HepG2 (cell line): ENCODE measurements around the gene ELOVL7. TPM values are rescaled to one million over a fixed set of nuclear protein-coding genes. Genes with fewer than 3 reads are reported as not detected.
"Not testable (repeated sequence)": the region's sequence is repeated elsewhere in the genome, so short reads cannot be mapped to it uniquely, and the experiment has no call there.

Experiments used
- ATAC-seq: fragments of 200-7000 bp; cut with Tn5 transposase; 3 replicates; pipeline ENCODE4 v1.9.1; 2020; ENCODE audit warnings: mild to moderate bottlenecking, moderate library complexity
- BruUV-seq: library from RNA; stranded (reverse); fragments of 400-500 nt; replicated peaks from 2 replicates; lab custom pipeline; 2021; lab: Mats Ljungman, UMichigan
- CTCF ChIA-PET: fragments of 300-600 bp; formaldehyde crosslinking; extraction: SDS; loops from one replicate; lab custom pipeline; 2021; ENCODE audit warnings: low total read pairs, inconsistent platforms, low intra/inter-chr PET ratio; lab: Yijun Ruan, JAX
- POLR2A ChIA-PET: fragments of 350-600 bp; sonication (Branson Sonifier 250); formaldehyde crosslinking; loops from one replicate; lab custom pipeline; 2020; ENCODE audit warnings: antibody characterized with exemption, inconsistent platforms; lab: Yijun Ruan, JAX
- DNase-seq: peaks from one replicate; pipeline ENCODE4 v3.0.0-alpha.2; 2015; ENCODE audit warnings: low spot score
- FAIRE-seq: peaks from 3 replicates; lab custom pipeline; 2011; peaks lifted over from hg19 to GRCh38; lab: Jason Lieb, UNC
- H2AFZ ChIP-seq: one replicate; pipeline ENCODE4 v1.6.1; 2011; ENCODE audit warnings: low read length, inconsistent platforms
- H3K27ac ChIP-seq: fragments of 300-600 bp; 3 replicates; pipeline ENCODE4 v1.8.0; 2011; ENCODE audit warnings: mixed run types, mild to moderate bottlenecking, mixed read lengths, low read length, inconsistent platforms; ENCODE audit not compliant: insufficient read depth; ENCODE audit errors: extremely low read length
- H3K27me3 ChIP-seq, 2 experiments: fragments of 200-600 bp in 1 of 2; 2 replicates in 1 of 2; 3 replicates in 1 of 2; pipeline versions ENCODE4 v1.6.0 to v1.8.0; 2011; ENCODE audit warnings: low read length in 2 of 2, mild to moderate bottlenecking in 2 of 2, moderate library complexity in 2 of 2, inconsistent platforms in 1 of 2; ENCODE audit not compliant: insufficient read depth in 2 of 2, control insufficient read depth in 1 of 2
- H3K36me3 ChIP-seq, 2 experiments: fragments of 200-600 bp in 1 of 2; replicated peaks in 1 of 2; 2 replicates in 1 of 2; 3 replicates in 1 of 2; pipeline versions ENCODE4 v1.5.1 to v1.8.0; 2011; ENCODE audit warnings: low read length in 2 of 2, inconsistent platforms in 1 of 2; ENCODE audit not compliant: insufficient read depth in 2 of 2, control insufficient read depth in 1 of 2
- H3K4me1 ChIP-seq: 2 replicates; pipeline ENCODE4 v1.5.1; 2012; ENCODE audit warnings: low read length, inconsistent platforms; ENCODE audit not compliant: insufficient read depth
- H3K4me2 ChIP-seq: 2 replicates; pipeline ENCODE4 v1.6.0; 2011; ENCODE audit warnings: low read depth, low read length, inconsistent platforms
- H3K4me3 ChIP-seq, 3 experiments: fragments of 200-600 bp in 1 of 3; sonication (generic), shearing (Covaris generic) in 1 of 3; replicated peaks in 1 of 3; 2 replicates each; pipeline ENCODE4 v1.5.1; 2011 to 2016; ENCODE audit warnings: low read length in 3 of 3, inconsistent platforms in 2 of 3, low read depth in 2 of 3, mild to moderate bottlenecking in 2 of 3, control low read depth in 1 of 3, mixed read lengths in 1 of 3; ENCODE audit not compliant: insufficient read depth in 1 of 3
- H3K79me2 ChIP-seq: one replicate; pipeline ENCODE4 v1.6.1; 2011; ENCODE audit warnings: low read length, inconsistent platforms; ENCODE audit not compliant: insufficient read depth
- H3K9ac ChIP-seq: 2 replicates; pipeline ENCODE4 v1.6.0; 2011; ENCODE audit warnings: mild to moderate bottlenecking, low read depth, low read length, inconsistent platforms; ENCODE audit not compliant: insufficient read depth
- H3K9me3 ChIP-seq: 2 replicates; pipeline ENCODE4 v1.5.1; 2012; ENCODE audit warnings: mild to moderate bottlenecking, low read length
- H4K20me1 ChIP-seq: 2 replicates; pipeline ENCODE4 v1.6.0; 2011; ENCODE audit warnings: inconsistent platforms, mild to moderate bottlenecking, low read length, moderate library complexity; ENCODE audit not compliant: insufficient read depth
- CBX1 ChIP-seq: IDR thresholded peaks from one replicate; pipeline ENCODE4 v1.6.1; 2016; ENCODE audit warnings: antibody characterized with exemption, low read depth
- HDAC1 ChIP-seq: sonication (generic); formaldehyde crosslinking; IDR thresholded peaks from 2 replicates; pipeline ENCODE4 v1.5.1; 2020; ENCODE audit warnings: mild to moderate bottlenecking, missing genetic modification reagents
- WGBS: methylation state at CpG from one replicate; pipeline ENCODE4 v1.1.6; 2017; ENCODE audit warnings: low lambda C conversion rate; 5-methylcytosine and 5-hydroxymethylcytosine counted together
- in situ Hi-C: cut with HindIII; loops from 2 replicates; pipeline ENCODE4 v1.10.0; 2017; ENCODE audit warnings: low pct_unique_long_range_greater_than_20kb; ENCODE audit not compliant: extremely low pct_ligation_motif_present
- intact Hi-C: fragments of 100-400 bp; cut with micrococcal nuclease; formaldehyde crosslinking; loops from one replicate; pipeline ENCODE4 v1.10.0; 2022; ENCODE audit not compliant: unreplicated experiment
- polyA plus RNA-seq, 8 experiments: library from polyadenylated mRNA; depleted of rRNA in 3 of 8; stranded (reverse) in 7 of 8; unstranded in 1 of 8; fragments of >200 nt; fragmentation: Illumina TruSeq in 4 of 8; extraction: Trizol in 4 of 8; gene quantifications; 2 replicates each; pipeline versions ENCODE4 v1.2.1 to v1.2.3, GENCODE V29; 2011 to 2016; ENCODE audit warnings: low read depth in 4 of 8, missing spikeins in 1 of 8, mixed read lengths in 1 of 8; ENCODE audit not compliant: insufficient read depth in 1 of 8
- total RNA-seq, 5 experiments: library from RNA; depleted of rRNA; stranded (reverse); fragments of >200 nt; fragmentation: Illumina TruSeq; extraction: Trizol; gene quantifications; 2 replicates each; pipeline ENCODE4 v1.2.3, GENCODE V29; 2016; ENCODE audit warnings: low read depth in 1 of 5
- TF ChIP-seq, protein P1 (sequence below): fragments of 450-650 bp; IDR thresholded peaks from 2 replicates; pipeline ENCODE4 v1.6.1; 2016
- TF ChIP-seq, protein P2 (sequence below): sonication (generic); formaldehyde crosslinking; IDR thresholded peaks from 2 replicates; pipeline ENCODE4 v1.5.1; 2020; ENCODE audit warnings: mild to moderate bottlenecking, missing genetic modification reagents, moderate library complexity

ELOVL7 gene
- total and polyA plus RNA-seq, 2 of the 13 experiments (the other 11 are each of a cell fraction or from before 2014, with no cell fraction given), result 4.5 to 7.3 TPM

DNA sequence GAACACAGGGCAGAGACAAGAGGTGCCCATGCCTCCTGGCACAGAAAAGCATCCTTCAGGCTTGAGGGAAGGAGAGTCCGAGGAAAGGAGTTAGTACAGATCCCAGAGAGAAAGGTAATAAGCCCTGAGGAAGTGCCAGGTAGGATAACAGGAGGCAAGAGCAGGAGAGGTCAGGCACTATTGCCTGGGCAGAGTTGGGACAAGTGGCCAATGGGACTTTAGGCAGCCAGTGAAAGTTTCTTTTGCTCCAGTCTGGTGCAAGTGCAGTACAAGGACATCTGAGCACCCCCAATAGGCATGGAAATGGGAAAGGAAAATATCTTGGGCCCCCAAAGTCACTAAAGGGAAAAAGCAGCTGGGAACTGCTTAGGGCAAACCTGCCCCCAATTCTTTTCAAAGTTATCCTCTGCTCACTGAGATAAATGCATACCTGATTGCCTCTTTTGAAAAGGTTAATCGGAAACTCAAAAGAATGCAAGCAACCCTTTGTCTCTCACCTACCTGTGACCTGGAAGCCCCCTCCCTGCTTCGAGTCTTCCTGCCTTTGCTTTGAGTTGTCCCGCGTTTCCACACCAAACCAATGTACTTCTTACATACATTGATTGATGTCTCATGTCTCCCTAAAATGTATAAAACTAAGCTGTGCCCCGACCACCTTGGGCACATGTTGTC is 46.5 kb downstream of the ELOVL7 start:
- DNase-seq, result no peak
- POLR2A ChIA-PET, result no interaction called here
- CTCF ChIA-PET, result no interaction called here
- Histone ChIP-seq H3K9ac (no peak overlapping the region), H3K4me2 (no peak overlapping the region), H3K9me3 (no peaks in the 10 kb centered on the region), H3K36me3 (no peaks in the 10 kb centered on the region), H2AFZ (no peak overlapping the region), H3K79me2 (no peaks in the 10 kb centered on the region), H3K4me3 (no peak overlapping the region), H3K27me3 (no peaks in the 10 kb centered on the region), H3K4me1 (peaks cover 10% of the 10 kb centered on the region), H3K27ac (no peak overlapping the region), H4K20me1 (no peaks in the 10 kb centered on the region)
- no peak for FAIRE-seq
- intact Hi-C loops, result no loop called here
- no TSS peak for BruUV-seq
- no peak for ATAC-seq
- no peak for TF ChIP-seq HDAC1
- TF ChIP-seq, protein P1, sequence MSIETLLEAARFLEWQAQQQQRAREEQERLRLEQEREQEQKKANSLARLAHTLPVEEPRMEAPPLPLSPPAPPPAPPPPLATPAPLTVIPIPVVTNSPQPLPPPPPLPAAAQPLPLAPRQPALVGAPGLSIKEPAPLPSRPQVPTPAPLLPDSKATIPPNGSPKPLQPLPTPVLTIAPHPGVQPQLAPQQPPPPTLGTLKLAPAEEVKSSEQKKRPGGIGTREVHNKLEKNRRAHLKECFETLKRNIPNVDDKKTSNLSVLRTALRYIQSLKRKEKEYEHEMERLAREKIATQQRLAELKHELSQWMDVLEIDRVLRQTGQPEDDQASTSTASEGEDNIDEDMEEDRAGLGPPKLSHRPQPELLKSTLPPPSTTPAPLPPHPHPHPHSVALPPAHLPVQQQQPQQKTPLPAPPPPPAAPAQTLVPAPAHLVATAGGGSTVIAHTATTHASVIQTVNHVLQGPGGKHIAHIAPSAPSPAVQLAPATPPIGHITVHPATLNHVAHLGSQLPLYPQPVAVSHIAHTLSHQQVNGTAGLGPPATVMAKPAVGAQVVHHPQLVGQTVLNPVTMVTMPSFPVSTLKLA, result no peak
- TF ChIP-seq, protein P2, sequence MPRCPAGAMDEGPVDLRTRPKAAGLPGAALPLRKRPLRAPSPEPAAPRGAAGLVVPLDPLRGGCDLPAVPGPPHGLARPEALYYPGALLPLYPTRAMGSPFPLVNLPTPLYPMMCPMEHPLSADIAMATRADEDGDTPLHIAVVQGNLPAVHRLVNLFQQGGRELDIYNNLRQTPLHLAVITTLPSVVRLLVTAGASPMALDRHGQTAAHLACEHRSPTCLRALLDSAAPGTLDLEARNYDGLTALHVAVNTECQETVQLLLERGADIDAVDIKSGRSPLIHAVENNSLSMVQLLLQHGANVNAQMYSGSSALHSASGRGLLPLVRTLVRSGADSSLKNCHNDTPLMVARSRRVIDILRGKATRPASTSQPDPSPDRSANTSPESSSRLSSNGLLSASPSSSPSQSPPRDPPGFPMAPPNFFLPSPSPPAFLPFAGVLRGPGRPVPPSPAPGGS (CRISPR knock-in tag), result no peak
- TF ChIP-seq CBX1, result no peak
- 71% methylated on average over 6 of the region's 6 CpGs for WGBS
- in situ Hi-C loops, result no loop called here

DNA sequence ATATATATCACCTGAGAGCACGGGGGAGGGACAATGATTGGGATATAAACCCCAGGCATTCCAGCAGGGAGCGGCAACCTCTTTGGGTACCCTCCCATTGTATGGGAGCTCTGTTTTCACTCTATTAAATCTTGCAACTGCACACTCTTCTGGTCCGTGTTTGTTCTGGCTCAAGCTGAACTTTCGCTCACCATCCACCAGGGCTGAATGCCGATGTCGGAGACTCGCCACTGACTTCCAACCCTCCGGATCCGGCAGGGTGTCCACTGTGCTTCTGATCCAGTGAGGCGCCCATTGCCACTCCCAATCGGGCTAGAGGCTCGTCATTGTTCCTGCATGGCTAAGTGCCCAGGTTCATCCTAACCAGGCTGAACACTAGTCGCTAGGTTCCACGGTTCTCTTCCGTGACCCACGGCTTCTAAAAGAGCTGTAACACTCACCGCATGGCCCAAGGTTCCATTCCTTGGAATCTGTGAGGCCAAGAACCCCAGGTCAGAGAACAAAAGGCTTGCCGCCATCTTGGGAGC is 48.6 kb downstream of the ELOVL7 start:
- H3K4me2 ChIP-seq, CTCF ChIA-PET, BruUV-seq, H3K36me3 ChIP-seq, H4K20me1 ChIP-seq, FAIRE-seq, H3K27me3 ChIP-seq, ATAC-seq, H3K79me2 ChIP-seq, H3K4me3 ChIP-seq, H2AFZ ChIP-seq, POLR2A ChIA-PET, H3K9me3 ChIP-seq, DNase-seq, H3K9ac ChIP-seq, intact Hi-C loops, H3K27ac ChIP-seq, in situ Hi-C loops, H3K4me1 ChIP-seq: not testable (repeated sequence)
- 91% methylated on average over 17 of the region's 18 CpGs for WGBS
